ENCODE results near the gene CNGA4. TPM values are rescaled to one million over a fixed set of nuclear protein-coding genes. Genes with fewer than 3 reads are reported as not detected.

Gene CNGA4, protein sequence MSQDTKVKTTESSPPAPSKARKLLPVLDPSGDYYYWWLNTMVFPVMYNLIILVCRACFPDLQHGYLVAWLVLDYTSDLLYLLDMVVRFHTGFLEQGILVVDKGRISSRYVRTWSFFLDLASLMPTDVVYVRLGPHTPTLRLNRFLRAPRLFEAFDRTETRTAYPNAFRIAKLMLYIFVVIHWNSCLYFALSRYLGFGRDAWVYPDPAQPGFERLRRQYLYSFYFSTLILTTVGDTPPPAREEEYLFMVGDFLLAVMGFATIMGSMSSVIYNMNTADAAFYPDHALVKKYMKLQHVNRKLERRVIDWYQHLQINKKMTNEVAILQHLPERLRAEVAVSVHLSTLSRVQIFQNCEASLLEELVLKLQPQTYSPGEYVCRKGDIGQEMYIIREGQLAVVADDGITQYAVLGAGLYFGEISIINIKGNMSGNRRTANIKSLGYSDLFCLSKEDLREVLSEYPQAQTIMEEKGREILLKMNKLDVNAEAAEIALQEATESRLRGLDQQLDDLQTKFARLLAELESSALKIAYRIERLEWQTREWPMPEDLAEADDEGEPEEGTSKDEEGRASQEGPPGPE
- 0.14 TPM in 2 replicates for polyA plus RNA-seq (2013)

DNA sequence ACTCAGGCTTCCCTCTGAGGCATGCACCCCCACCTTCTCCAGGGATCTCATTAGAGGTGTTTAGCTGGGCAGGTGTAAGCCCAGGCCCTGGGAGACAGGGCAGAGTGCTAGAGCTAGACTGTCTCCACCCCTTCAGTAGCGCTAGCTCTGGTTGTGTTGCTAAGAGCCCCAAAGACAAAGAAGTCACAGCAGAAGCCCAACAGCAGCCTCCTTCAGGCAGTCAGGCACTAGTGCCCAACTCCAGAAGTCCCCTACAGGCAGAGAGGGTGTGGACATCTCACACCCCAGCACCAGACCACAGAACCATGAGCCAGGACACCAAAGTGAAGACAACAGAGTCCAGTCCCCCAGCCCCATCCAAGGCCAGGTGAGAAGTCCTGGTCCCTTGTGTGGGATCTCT is at the start of gene CNGA4:
TSS of gene CNGA4 (plus strand) at position 188 of the 400 bp plus-strand sequence. CDS start at position 306, 118 bp downstream.
- Histone ChIP-seq H4K8ac (ENCODE audit: low read depth, low read length) (no peak within 1 kb of the TSS), H2BK120ac (ENCODE audit: insufficient read depth, low read length, poor library complexity) (no peak within 1 kb of the TSS), H3K4me2 (ENCODE audit: low read length) (no peak within 1 kb of the TSS), H3K27me3 (ENCODE audit: insufficient read depth, low read length) (no peaks in the 10 kb centered on the region), H3K36me3 (ENCODE audit: control insufficient read depth in 1 of 2, insufficient read depth in 2 of 2, low read length in 2 of 2) (no peaks in the 10 kb centered on the region), H3K14ac (ENCODE audit: low read length) (no peak within 1 kb of the TSS), H3K18ac (ENCODE audit: low read length) (no peak within 1 kb of the TSS), H3K4me3 (ENCODE audit: low read depth, low read length) (no peak within 1 kb of the TSS), H2AFZ (ENCODE audit: insufficient read depth, low read length, poor library complexity) (no peak within 1 kb of the TSS), H4K12ac (ENCODE audit: low read depth, low read length) (no peak within 1 kb of the TSS), H3K9ac (ENCODE audit: low read length) (no peak within 1 kb of the TSS), H3K4ac (ENCODE audit: low read depth, low read length) (no peak within 1 kb of the TSS), H3K79me2 (ENCODE audit: control insufficient read depth, insufficient read depth, low read length, poor library complexity) (peaks cover 5% of the 10 kb centered on the region), H3K23ac (ENCODE audit: low read length) (no peak within 1 kb of the TSS), H2BK12ac (ENCODE audit: low read length) (no peak within 1 kb of the TSS), H4K91ac (ENCODE audit: low read depth, low read length) (no peak within 1 kb of the TSS), H3K4me1 (ENCODE audit: control insufficient read depth in 1 of 2, insufficient read depth in 2 of 2, low read length in 2 of 2) (peaks cover 0 to 2% of the 10 kb centered on the region in 2 experiments), H2AK5ac (ENCODE audit: low read length) (no peak within 1 kb of the TSS), H2BK5ac (ENCODE audit: low read depth, low read length, poor library complexity) (no peak within 1 kb of the TSS), H3K9me3 (ENCODE audit: insufficient read depth, low read depth, low read length) (no peaks in the 10 kb centered on the region), H3K79me1 (ENCODE audit: low read length) (peaks cover 7% of the 10 kb centered on the region), H3K27ac (ENCODE audit: low read depth, low read length) (no peak within 1 kb of the TSS)
- WGBS (ENCODE audit: extremely low coverage, insufficient coverage, insufficient read length), result no CpG with 5 or more reads among the region's 1 CpG
- DNase-seq, result no peak

DNA sequence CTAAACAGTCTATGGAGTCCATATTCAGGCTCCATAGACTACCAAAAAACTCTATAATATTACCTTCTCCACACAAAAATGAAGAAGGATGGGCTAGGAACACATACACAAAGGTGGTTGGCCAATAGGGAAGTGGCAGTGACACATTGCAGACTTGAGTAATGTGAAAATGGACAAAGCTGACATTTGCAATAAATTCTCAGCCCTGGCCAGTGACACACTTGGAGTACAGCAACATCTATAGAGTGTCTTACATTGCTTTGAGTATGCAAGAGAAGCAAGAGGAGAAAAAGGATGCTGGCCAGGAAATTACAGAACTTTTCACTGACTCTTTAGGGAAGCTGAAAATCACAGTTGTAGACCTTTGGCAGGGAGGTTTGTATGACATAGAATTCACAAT is 47.1 kb upstream of the CNGA4 start:
- no peak overlapping the region for H3K9ac ChIP-seq (ENCODE audit: low read length)
- no peak overlapping the region for H2BK12ac ChIP-seq (ENCODE audit: low read length)
- H3K79me1 ChIP-seq (ENCODE audit: low read length), result no peaks in the 10 kb centered on the region
- H3K9me3 ChIP-seq (ENCODE audit: insufficient read depth, low read depth, low read length), result no peaks in the 10 kb centered on the region
- H4K8ac ChIP-seq (ENCODE audit: low read depth, low read length), result no peak overlapping the region
- no peak overlapping the region for H2BK120ac ChIP-seq (ENCODE audit: insufficient read depth, low read length, poor library complexity)
- no peak overlapping the region for H2AK5ac ChIP-seq (ENCODE audit: low read length)
- H2BK5ac ChIP-seq (ENCODE audit: low read depth, low read length, poor library complexity), result no peak overlapping the region
- H3K4me1 ChIP-seq (ENCODE audit: control insufficient read depth in 1 of 2, insufficient read depth in 2 of 2, low read length in 2 of 2), result no peaks in the 10 kb centered on the region
- H3K18ac ChIP-seq (ENCODE audit: low read length), result no peak overlapping the region
- H4K12ac ChIP-seq (ENCODE audit: low read depth, low read length), result no peak overlapping the region
- no peak overlapping the region for H3K27ac ChIP-seq (ENCODE audit: low read depth, low read length)
- H3K14ac ChIP-seq (ENCODE audit: low read length), result no peak overlapping the region
- H2AFZ ChIP-seq (ENCODE audit: insufficient read depth, low read length, poor library complexity), result no peak overlapping the region
- H3K4me2 ChIP-seq (ENCODE audit: low read length), result no peak overlapping the region
- no peaks in the 10 kb centered on the region for H3K27me3 ChIP-seq (ENCODE audit: insufficient read depth, low read length)
- H4K91ac ChIP-seq (ENCODE audit: low read depth, low read length), result no peak overlapping the region
- DNase-seq, result peak in 1 of 2 donors; percentile 7
- no peak overlapping the region for H3K4me3 ChIP-seq (ENCODE audit: low read depth, low read length)
- no peaks in the 10 kb centered on the region for H3K36me3 ChIP-seq (ENCODE audit: control insufficient read depth in 1 of 2, insufficient read depth in 2 of 2, low read length in 2 of 2)
- no peaks in the 10 kb centered on the region for H3K79me2 ChIP-seq (ENCODE audit: control insufficient read depth, insufficient read depth, low read length, poor library complexity)
- H3K23ac ChIP-seq (ENCODE audit: low read length), result no peak overlapping the region
- no peak overlapping the region for H3K4ac ChIP-seq (ENCODE audit: low read depth, low read length)

DNA sequence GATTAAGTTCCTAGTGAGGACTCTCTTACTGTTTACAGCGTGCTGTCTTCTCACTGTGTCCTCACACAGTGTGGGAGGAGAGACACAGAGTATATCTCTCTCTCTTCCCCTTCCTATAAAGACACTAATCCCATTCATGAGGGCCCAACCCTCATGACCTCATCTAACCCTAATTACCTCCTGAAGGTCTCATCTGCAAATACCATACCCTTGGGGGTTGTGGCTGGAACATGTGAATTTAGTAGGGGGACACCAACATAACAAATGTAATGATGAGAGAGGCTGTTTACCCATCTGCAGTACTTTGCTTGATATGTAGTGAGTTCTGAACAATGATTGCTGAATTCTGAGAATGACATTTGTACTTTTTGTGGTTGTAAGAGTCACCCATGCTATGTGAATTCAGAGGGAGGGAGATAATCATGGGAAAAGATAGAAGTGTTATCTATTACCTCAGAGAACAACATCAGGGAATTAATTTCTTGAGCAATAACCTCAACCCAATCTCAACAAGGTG is 44.8 kb upstream of the CNGA4 start:
- no peak overlapping the region for H2BK5ac ChIP-seq (ENCODE audit: low read depth, low read length, poor library complexity)
- no peak overlapping the region for H3K18ac ChIP-seq (ENCODE audit: low read length)
- no peak overlapping the region for H2BK120ac ChIP-seq (ENCODE audit: insufficient read depth, low read length, poor library complexity)
- H3K79me1 ChIP-seq (ENCODE audit: low read length), result no peaks in the 10 kb centered on the region
- no peak overlapping the region for H3K27ac ChIP-seq (ENCODE audit: low read depth, low read length)
- H3K9me3 ChIP-seq (ENCODE audit: insufficient read depth, low read depth, low read length), result no peaks in the 10 kb centered on the region
- H3K36me3 ChIP-seq (ENCODE audit: control insufficient read depth in 1 of 2, insufficient read depth in 2 of 2, low read length in 2 of 2), result no peaks in the 10 kb centered on the region
- H3K4ac ChIP-seq (ENCODE audit: low read depth, low read length), result no peak overlapping the region
- no CpG with 5 or more reads among the region's 1 CpG for WGBS (ENCODE audit: extremely low coverage, insufficient coverage, insufficient read length)
- H3K27me3 ChIP-seq (ENCODE audit: insufficient read depth, low read length), result no peaks in the 10 kb centered on the region
- no peak for DNase-seq
- H3K4me3 ChIP-seq (ENCODE audit: low read depth, low read length), result no peak overlapping the region
- H2AK5ac ChIP-seq (ENCODE audit: low read length), result no peak overlapping the region
- H2AFZ ChIP-seq (ENCODE audit: insufficient read depth, low read length, poor library complexity), result no peak overlapping the region
- H3K23ac ChIP-seq (ENCODE audit: low read length), result no peak overlapping the region
- H3K4me2 ChIP-seq (ENCODE audit: low read length), result no peak overlapping the region
- H4K12ac ChIP-seq (ENCODE audit: low read depth, low read length), result no peak overlapping the region
- no peak overlapping the region for H4K91ac ChIP-seq (ENCODE audit: low read depth, low read length)
- H3K9ac ChIP-seq (ENCODE audit: low read length), result no peak overlapping the region
- H4K8ac ChIP-seq (ENCODE audit: low read depth, low read length), result no peak overlapping the region
- H3K79me2 ChIP-seq (ENCODE audit: control insufficient read depth, insufficient read depth, low read length, poor library complexity), result no peaks in the 10 kb centered on the region
- no peak overlapping the region for H3K14ac ChIP-seq (ENCODE audit: low read length)
- peaks cover 0 to 2% of the 10 kb centered on the region in 2 experiments for H3K4me1 ChIP-seq (ENCODE audit: control insufficient read depth in 1 of 2, insufficient read depth in 2 of 2, low read length in 2 of 2)
- H2BK12ac ChIP-seq (ENCODE audit: low read length), result no peak overlapping the region

DNA sequence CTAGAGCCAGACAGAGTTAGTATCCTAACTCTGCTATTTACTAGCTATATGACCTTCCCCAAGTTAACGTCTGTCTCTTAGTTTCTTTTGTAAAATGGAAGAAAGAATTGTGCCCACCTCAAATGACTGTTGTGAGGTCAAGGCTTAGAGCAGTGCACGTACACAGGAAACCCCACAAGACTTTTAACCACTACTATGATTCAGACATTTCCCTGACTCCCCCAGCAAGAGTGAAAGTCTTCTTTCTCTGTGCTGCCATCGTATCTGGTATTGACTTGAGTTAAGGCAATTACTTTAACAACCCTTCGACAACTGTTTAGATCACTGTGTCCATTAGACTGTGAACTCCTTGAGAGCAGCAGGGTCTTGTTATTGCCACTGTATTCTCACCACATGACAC is 42.5 kb upstream of the CNGA4 start:
- H3K9me3 ChIP-seq (ENCODE audit: insufficient read depth, low read depth, low read length), result peaks cover 2% of the 10 kb centered on the region

More for the DNA sequence above, 42.5 kb upstream of the CNGA4 start:
- Histone ChIP-seq H3K4me2 (ENCODE audit: low read length) (no peak overlapping the region), H3K27me3 (ENCODE audit: insufficient read depth, low read length) (no peaks in the 10 kb centered on the region), H2AK5ac (ENCODE audit: low read length) (no peak overlapping the region), H2AFZ (ENCODE audit: insufficient read depth, low read length, poor library complexity) (no peak overlapping the region), H4K12ac (ENCODE audit: low read depth, low read length) (no peak overlapping the region), H3K9ac (ENCODE audit: low read length) (no peak overlapping the region), H3K79me1 (ENCODE audit: low read length) (no peaks in the 10 kb centered on the region), H2BK12ac (ENCODE audit: low read length) (no peak overlapping the region), H2BK5ac (ENCODE audit: low read depth, low read length, poor library complexity) (no peak overlapping the region), H3K27ac (ENCODE audit: low read depth, low read length) (no peak overlapping the region), H3K79me2 (ENCODE audit: control insufficient read depth, insufficient read depth, low read length, poor library complexity) (no peaks in the 10 kb centered on the region), H3K4ac (ENCODE audit: low read depth, low read length) (no peak overlapping the region), H3K23ac (ENCODE audit: low read length) (no peak overlapping the region), H3K4me1 (ENCODE audit: control insufficient read depth in 1 of 2, insufficient read depth in 2 of 2, low read length in 2 of 2) (peaks cover 0 to 2% of the 10 kb centered on the region in 2 experiments), H4K91ac (ENCODE audit: low read depth, low read length) (no peak overlapping the region), H2BK120ac (ENCODE audit: insufficient read depth, low read length, poor library complexity) (no peak overlapping the region), H3K14ac (ENCODE audit: low read length) (no peak overlapping the region), H3K4me3 (ENCODE audit: low read depth, low read length) (no peak overlapping the region), H3K36me3 (ENCODE audit: control insufficient read depth in 1 of 2, insufficient read depth in 2 of 2, low read length in 2 of 2) (no peaks in the 10 kb centered on the region), H3K18ac (ENCODE audit: low read length) (no peak overlapping the region), H4K8ac (ENCODE audit: low read depth, low read length) (no peak overlapping the region)
- WGBS (ENCODE audit: extremely low coverage, insufficient coverage, insufficient read length), result no CpG with 5 or more reads among the region's 4 CpGs
- no peak for DNase-seq
